ENCODE results near the gene LCE5A.
"Not testable (repeated sequence)": the region's sequence is repeated elsewhere in the genome, so short reads cannot be mapped to it uniquely, and the experiment has no call there.

The LCE5A gene, protein sequence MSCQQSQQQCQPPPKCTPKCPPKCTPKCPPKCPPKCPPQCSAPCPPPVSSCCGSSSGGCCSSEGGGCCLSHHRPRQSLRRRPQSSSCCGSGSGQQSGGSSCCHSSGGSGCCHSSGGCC

GRCh38 chr1:152510503-152510902, at the start of gene LCE5A:
Gene LCE5A, plus strand, starts transcription at chr1:152510803. Its CDS starts 732 bp downstream, at chr1:152511535.
- no peak for DNase-seq

DNA sequence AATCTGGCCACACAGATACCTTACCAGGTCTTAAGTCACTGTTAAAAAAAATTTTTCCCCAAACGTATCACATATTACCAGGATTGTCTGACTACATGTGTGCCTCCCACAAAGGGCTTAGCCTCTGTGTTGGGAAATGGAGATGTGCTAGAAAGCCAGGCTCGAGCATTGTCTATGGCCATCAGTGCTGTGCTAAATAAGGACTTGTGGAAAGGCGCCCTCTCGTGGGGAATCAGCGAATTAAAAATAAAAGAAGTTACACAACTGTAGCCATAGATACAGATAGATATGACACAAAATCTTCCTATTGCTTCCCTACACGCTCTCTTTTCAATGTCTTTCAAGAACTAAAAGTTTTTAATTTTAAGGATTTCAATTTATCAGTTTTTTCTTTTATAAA, 49.1 kb upstream of the LCE5A start:
- peak; percentile 8 for DNase-seq

GRCh38 chr1:152462636-152463035, 48.0 kb upstream of the LCE5A start:
- DNase-seq, result no peak

- DNase-seq, result no peak
These were observed 44.4 kb upstream of the LCE5A start for GRCh38 chr1:152466217-152466616.

DNA sequence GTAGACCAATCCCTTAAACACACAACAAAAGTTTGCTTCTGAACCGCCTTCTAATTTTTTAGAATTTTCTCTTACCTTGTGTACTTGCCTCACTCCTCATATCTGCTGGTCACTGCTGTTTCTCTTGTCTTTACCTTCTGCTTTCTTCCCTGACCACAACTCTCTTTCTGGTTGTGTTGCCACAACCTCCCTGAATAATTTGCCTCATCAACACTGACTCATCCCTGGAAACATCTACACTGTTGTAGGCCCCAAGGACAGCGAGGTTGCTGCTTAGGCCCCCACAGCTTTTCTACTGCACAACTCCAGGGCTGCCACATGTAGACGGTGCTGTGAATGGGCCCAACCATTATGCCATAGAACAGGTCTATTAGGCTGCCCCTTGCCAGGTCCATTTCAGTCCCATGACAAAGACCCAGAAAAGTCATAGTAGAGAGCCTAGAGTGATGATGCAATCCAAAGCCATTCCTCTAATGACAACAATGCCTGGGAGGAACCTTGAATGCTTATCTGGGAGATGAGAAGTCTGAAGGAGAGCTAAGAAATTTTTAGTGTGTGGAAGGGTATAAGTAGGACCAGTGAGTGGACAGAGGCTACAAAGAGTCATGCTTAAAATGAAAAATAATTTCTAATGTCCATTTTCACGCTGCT, 36.6 kb upstream of the LCE5A start:
- no peak for DNase-seq

GRCh38 chr1:152479792-152480595, 30.6 kb upstream of the LCE5A start:
- no peak for DNase-seq

- DNase-seq, result no peak
These were observed 28.5 kb upstream of the LCE5A start for GRCh38 chr1:152481869-152482664.

DNA sequence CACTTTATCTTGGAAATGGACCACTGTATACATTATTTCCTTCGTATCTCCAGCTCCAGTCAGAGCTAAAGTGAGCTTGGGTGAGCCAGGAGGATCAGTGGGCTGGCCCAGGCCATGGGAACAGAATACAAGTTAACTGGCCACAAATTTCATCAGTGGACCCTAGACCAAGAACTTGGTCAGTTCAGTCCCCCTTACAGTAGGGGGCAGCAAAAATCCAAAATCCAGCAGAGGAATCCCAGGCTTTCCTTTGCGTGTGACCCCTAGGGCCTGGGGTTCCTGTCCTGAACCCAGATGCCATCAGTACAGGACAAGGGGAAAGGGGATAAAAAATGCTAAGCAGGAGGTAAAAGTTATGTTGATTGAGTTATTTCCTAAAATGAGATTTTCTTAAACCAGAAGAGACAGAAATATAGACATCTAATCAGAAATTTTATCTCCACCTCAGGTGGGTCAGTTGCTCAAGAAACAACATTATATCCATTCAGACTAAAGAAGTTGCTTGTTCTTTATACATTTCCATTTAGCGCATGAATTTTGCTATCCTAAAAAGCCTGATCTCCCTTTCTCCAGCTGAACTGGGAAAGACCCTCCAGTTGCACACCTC, 24.1 kb upstream of the LCE5A start:
- DNase-seq, result no peak

DNA sequence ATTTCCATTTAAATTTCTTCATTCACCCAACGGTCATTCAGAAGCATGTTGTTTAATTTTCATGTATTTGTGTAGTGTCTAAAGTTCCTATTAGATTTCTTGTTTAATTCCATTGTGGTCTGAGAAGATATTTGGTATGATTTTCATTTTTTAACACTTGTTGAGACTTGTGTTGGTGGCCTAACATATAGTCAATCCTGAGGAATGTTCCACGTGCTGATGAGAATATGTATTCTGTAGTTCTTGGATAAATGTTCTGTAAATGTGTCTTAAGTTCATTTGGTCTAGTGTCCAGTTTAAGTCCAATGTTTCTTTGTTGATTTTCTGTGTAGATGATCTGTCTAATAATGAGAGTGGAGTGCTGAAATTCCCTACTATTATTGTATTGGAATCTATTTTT, 22.7 kb upstream of the LCE5A start:
- no peak for DNase-seq

DNA sequence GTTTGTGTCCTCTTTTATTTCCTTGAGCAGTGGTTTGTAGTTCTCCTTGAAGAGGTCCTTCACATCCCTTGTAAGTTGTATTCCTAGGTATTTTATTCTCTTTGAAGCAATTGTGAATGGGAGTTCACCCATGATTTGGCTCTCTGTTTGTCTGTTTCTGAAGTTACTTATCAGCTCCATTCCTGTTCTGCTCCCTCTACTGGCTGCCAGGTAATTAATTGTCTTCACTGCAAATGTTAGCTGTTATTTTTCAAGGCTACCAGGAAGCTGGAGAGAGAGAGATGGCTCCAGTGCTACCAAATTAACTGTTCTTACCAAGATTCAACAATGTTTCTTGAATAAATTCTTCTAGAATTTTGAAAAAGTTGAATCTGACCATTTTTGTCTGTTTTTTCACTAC, 19.1 kb upstream of the LCE5A start:
- not testable (repeated sequence) for DNase-seq

DNA sequence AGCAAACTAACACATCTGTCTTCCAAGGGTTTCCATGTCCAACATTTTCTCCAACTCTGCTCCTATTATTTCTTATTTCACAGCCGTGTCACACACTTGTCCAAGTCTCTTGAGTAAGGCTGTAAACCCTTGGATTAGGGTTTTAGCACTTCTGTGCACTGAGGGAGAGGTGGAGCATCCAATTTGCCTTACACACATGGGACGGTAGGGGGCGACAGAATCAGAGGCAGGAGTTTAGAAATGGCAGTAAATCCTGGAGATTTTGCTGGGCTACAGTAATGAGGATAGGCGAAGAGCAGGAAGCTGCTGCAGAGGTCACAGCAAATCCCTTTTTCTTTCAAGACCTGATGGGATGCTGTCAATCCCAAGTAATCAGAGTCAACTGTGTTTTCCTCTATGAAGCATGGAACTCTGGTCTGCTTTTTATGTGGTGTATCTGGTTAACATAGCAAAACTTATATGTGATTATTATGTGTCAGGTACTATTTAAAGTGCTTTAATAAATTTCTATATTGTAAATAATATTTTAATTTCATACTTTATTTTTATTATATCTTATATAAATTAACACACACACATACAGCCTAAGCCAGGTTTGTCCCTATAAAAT, 15.4 kb upstream of the LCE5A start:
- DNase-seq, result no peak

DNA sequence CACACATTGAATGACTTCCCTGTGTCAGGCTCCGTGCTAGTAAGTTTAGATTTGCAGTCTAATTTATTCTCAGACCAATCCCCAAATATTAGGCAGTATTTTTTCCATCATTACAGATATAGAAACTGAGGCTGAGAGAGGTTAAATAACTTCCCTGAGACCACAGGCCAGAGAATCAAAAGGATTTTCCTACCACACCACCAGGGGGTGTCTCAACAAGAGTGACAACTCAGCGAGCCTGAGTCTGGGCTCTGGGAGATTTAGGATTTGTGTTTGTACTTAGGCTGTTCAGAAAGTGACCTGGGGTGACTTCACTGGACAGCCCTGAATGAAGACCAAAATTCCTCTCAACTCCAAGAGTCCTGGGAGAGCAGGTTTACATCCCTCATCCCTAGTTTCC, 13.3 kb upstream of the LCE5A start:
- DNase-seq, result no peak

DNA sequence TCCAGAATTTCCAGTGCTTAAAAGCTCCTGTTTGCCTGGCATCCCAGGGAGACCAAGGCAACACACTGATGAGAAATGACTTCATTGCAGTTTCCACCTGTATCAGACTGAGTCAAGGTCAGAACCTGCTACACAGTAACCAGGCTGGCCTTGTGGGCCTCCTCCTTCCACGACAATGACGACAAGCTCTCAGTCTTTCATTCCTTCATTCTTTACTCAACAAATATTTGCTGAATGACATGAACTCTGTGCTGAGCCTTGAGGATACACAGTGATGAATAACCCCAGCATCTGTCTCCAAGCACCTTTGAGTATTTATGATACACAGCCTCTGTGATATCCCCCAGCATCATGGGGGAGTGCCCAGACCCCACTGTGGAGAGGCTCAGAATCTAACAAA, 8.9 kb upstream of the LCE5A start:
- no peak for DNase-seq

GRCh38 chr1:152502496-152503180, 8.0 kb upstream of the LCE5A start:
- no peak for DNase-seq

DNA sequence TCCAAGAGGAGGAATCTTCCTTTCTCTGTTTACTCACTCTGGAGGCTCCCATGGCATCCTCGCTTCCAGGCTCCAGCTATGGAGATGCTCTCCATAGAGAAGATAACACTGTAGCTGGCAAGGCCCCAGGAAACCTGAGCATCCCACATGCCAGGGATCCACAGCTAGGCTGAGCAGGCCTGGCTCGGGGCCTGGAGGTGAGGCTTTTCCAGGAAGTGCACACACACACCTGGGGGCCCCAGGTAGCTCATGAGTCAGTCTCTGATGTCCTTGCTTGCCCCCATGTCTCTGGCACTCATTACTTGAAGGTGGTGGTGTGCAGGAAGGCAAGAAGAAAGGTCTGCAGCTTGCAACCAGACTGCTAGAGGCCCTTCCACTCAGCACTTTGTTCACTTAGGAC, 5.5 kb upstream of the LCE5A start:
- DNase-seq, result no peak

DNA sequence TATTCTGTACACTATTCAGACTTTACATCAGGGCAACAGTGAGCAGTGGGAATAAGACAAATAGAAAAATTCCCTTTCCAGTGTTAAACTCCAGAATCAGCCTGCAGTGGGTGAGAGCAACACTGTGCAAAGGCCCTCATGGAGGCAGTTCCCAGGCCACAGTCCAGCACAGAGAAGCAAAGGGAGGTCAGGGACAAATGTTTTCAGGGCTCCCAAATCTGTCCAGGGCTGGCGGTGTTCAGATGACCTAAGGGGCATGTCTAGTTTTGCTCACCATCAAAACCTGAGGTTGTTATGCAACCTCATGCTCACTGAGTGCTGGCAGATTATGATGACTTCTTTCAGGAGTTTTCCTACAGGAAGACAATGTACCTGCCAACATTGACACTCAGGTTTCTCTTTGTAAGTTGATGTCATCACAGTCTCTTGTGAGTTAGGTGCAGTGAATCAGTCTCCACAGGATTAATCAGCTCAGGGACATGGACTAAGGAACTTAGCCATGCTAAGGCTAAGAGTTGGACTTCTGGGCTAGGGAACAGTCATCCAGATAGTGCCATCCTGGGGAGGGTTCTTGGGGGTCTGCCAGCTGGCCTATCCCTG, 3.6 kb upstream of the LCE5A start:
- DNase-seq, result no peak

- no peak for DNase-seq
These were observed 993 bp downstream of the LCE5A start for GRCh38 chr1:152511596-152511995.

DNA sequence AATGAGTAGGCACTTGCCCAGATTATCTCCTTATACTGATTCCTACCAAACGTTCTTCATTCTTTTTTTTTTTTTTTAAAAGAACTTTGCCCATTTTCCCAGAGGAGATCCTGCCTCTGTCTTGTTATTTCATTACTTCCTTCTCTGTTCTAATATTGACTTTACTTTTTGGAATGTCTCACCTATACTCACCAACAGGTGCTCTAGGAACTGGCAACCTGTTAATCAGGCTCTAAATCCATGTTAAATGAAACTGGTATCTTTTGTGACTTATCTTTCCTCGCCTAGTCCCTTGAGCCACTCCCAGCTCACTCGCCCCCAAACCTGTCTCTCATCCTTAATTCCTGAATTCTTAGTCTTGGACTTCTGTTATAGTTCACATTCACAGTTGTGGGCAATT, 2.5 kb downstream of the LCE5A start:
- no peak for DNase-seq

DNA sequence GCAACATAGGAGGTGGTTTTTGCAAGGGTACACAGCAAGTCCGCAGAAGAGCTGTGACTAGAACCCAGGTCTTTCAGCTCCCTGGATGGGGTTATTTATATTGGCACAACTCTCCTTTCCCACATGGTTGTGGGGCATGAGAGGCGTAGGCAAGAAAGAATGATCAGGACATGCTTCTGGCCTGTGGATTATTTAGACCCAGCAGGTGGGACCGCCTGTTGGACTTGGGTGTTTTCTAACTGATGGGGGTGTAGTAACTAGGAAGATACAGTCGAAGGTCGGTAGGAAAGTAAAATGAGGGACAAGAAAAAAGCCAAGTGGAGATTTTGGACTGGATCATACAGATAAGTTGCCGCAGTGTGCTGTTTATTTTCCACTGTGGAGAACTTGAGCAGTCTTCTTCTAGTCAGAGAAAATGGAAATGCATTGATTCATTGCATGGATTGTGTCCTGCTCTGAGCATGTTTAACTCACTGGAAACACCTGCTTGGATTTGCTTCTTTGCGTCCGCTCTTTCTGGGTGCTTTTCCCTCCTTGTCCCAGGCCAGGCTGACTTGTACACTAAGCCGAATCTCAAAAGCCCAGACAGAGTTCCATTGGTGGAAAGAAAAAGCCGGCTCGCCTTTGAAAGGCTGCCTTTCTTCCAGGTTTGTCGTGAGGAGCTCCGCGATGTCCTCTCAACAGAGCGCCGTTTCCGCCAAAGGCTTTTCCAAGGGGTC, 4.3 kb downstream of the LCE5A start:
- no peak for DNase-seq

DNA sequence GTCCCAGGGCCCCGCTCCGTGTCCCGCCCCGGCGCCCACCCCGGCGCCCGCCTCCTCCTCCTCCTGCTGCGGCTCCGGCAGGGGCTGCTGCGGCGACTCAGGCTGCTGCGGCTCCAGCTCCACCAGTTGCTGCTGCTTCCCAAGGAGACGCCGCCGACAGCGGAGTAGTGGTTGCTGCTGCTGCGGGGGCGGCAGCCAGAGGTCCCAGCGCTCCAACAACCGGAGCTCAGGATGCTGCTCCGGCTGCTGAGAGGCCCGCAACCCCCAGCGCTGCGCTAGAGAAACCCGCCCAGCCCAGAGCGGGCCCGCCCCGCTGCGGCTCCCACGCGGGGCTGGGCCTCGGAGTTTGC, 4.8 kb downstream of the LCE5A start:
- DNase-seq, result no peak

- no peak for DNase-seq
These were observed 5.5 kb downstream of the LCE5A start for GRCh38 chr1:152516082-152516481.
